ENCODE data around the gene HECTD4. TPM values are rescaled to one million over a fixed set of nuclear protein-coding genes. Genes with fewer than 3 reads are reported as not detected.

HECTD4 gene
- total RNA-seq, 1 experiment from 2014 or later: 65.7 TPM

GRCh38 chr12:112319395-112319794, 62.8 kb downstream of the HECTD4 start:
- no peaks in the 10 kb centered on the region for H3K9me3 Mint-ChIP-seq (ENCODE audit: low read depth, unreplicated experiment)
- BruUV-seq (replicated peaks): no TSS peak
- H3K36me3 Mint-ChIP-seq (ENCODE audit: insufficient read depth, unreplicated experiment): no peaks in the 10 kb centered on the region
- no peaks in the 10 kb centered on the region for H3K27me3 Mint-ChIP-seq (ENCODE audit: unreplicated experiment)
- no peak overlapping the region for H3K4me3 Mint-ChIP-seq (ENCODE audit: low read depth, unreplicated experiment)
- H3K27ac Mint-ChIP-seq (ENCODE audit: unreplicated experiment): no peak overlapping the region
- DNase-seq: no peak
- H3K4me1 Mint-ChIP-seq (ENCODE audit: low read depth, unreplicated experiment): peaks cover 19% of the 10 kb centered on the region
- CTCF ChIA-PET: interaction anchor here (0.6 kb wide), 1 partner anchor 69 kb away, joined by 4 read pairs; no protein-coding TSS in a partner anchor
- TF ChIP-seq, protein P1, sequence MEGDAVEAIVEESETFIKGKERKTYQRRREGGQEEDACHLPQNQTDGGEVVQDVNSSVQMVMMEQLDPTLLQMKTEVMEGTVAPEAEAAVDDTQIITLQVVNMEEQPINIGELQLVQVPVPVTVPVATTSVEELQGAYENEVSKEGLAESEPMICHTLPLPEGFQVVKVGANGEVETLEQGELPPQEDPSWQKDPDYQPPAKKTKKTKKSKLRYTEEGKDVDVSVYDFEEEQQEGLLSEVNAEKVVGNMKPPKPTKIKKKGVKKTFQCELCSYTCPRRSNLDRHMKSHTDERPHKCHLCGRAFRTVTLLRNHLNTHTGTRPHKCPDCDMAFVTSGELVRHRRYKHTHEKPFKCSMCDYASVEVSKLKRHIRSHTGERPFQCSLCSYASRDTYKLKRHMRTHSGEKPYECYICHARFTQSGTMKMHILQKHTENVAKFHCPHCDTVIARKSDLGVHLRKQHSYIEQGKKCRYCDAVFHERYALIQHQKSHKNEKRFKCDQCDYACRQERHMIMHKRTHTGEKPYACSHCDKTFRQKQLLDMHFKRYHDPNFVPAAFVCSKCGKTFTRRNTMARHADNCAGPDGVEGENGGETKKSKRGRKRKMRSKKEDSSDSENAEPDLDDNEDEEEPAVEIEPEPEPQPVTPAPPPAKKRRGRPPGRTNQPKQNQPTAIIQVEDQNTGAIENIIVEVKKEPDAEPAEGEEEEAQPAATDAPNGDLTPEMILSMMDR (IDR thresholded peaks at IDR 0.05; ENCODE audit: unreplicated experiment): no peak
- intact Hi-C loops (cut with micrococcal nuclease; ENCODE audit: unreplicated experiment): no loop called here

- Mint-ChIP-seq H3K4me3 (ENCODE audit: low read depth, unreplicated experiment) (no peak overlapping the region), H3K27me3 (ENCODE audit: unreplicated experiment) (no peaks in the 10 kb centered on the region), H3K9me3 (ENCODE audit: low read depth, unreplicated experiment) (no peaks in the 10 kb centered on the region), H3K36me3 (ENCODE audit: insufficient read depth, unreplicated experiment) (no peaks in the 10 kb centered on the region), H3K27ac (ENCODE audit: unreplicated experiment) (no peak overlapping the region), H3K4me1 (ENCODE audit: low read depth, unreplicated experiment) (peaks cover under 1% of the 10 kb centered on the region)
- no peak for DNase-seq
- intact Hi-C loops (cut with micrococcal nuclease; ENCODE audit: unreplicated experiment): no loop called here
- BruUV-seq (replicated peaks): no TSS peak
- TF ChIP-seq, protein P1 (IDR thresholded peaks at IDR 0.05; ENCODE audit: unreplicated experiment): no peak
- CTCF ChIA-PET: no interaction called here
These were observed 64.8 kb downstream of the HECTD4 start for GRCh38 chr12:112317481-112317880.

DNA sequence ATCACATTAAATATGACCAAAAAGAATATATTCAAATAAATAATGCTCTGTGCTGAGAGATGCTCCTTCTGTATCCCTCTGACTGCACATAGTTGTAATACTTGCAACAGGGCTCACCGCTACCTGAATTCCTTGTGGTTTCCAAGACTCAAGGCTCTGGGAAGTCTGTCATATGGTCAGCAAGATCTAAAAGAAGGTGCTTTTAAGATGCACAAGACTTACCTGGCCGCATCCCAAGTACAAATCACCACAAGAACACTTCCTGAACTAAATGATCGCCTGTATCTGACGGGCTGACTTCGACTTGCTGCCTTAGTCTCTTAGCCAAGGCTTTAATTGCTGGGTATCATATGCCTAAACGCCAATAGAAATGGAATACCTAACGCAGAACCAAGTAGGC, 67.2 kb downstream of the HECTD4 start:
- Mint-ChIP-seq H3K4me1 (ENCODE audit: low read depth, unreplicated experiment) (no peaks in the 10 kb centered on the region), H3K9me3 (ENCODE audit: low read depth, unreplicated experiment) (no peaks in the 10 kb centered on the region), H3K27ac (ENCODE audit: unreplicated experiment) (no peak overlapping the region), H3K36me3 (ENCODE audit: insufficient read depth, unreplicated experiment) (no peaks in the 10 kb centered on the region), H3K27me3 (ENCODE audit: unreplicated experiment) (no peaks in the 10 kb centered on the region), H3K4me3 (ENCODE audit: low read depth, unreplicated experiment) (no peak overlapping the region)
- TF ChIP-seq, protein P1 (IDR thresholded peaks at IDR 0.05; ENCODE audit: unreplicated experiment): no peak
- intact Hi-C loops (cut with micrococcal nuclease; ENCODE audit: unreplicated experiment): no loop called here
- no TSS peak for BruUV-seq (replicated peaks)
- DNase-seq: no peak
- CTCF ChIA-PET: no interaction called here

GRCh38 chr12:112309797-112310196, 72.4 kb downstream of the HECTD4 start:
- intact Hi-C loops (cut with micrococcal nuclease; ENCODE audit: unreplicated experiment): no loop called here
- TF ChIP-seq, protein P1 (IDR thresholded peaks at IDR 0.05; ENCODE audit: unreplicated experiment): no peak
- Mint-ChIP-seq H3K4me3 (ENCODE audit: low read depth, unreplicated experiment) (no peak overlapping the region), H3K27me3 (ENCODE audit: unreplicated experiment) (no peaks in the 10 kb centered on the region), H3K27ac (ENCODE audit: unreplicated experiment) (no peak overlapping the region), H3K9me3 (ENCODE audit: low read depth, unreplicated experiment) (no peaks in the 10 kb centered on the region), H3K36me3 (ENCODE audit: insufficient read depth, unreplicated experiment) (peaks cover 4% of the 10 kb centered on the region), H3K4me1 (ENCODE audit: low read depth, unreplicated experiment) (peaks cover 8% of the 10 kb centered on the region)
- CTCF ChIA-PET: interaction anchor here (0.6 kb wide), 2 partner anchors 25 to 87 kb away, joined by 3 to 4 read pairs; no protein-coding TSS in a partner anchor
- no TSS peak for BruUV-seq (replicated peaks)
- no peak for DNase-seq

Measured in Calu3 (cell line).